OCI-LY1 (cell line): ENCODE results near the gene UPK3B.
"Not testable (repeated sequence)": the region's sequence is repeated elsewhere in the genome, so short reads cannot be mapped to it uniquely, and the experiment has no call there.

Source experiments
- CTCF ChIP-seq: fragments of 200-600 bp; sonication (generic), shearing (Covaris generic); IDR thresholded peaks from 2 replicates; pipeline ENCODE4 v1.5.1; 2017; ENCODE audit warnings: mild to moderate bottlenecking, antibody characterized with exemption, low read length, moderate library complexity, mixed read lengths
- EZH2 ChIP-seq: fragments of 200-600 bp; sonication (generic), shearing (Covaris generic); IDR thresholded peaks from 2 replicates; pipeline ENCODE4 v1.8.0; 2017; ENCODE audit warnings: borderline replicate concordance, mixed run types, mild to moderate bottlenecking, antibody characterized with exemption, low read length, moderate library complexity, mixed read lengths

GRCh38 chr7:76471556-76472221, 38.7 kb upstream of the UPK3B start:
- TF ChIP-seq CTCF, EZH2: not testable (repeated sequence)
